NCI-H446 (cell line): ENCODE results near the gene TMEM40.
"Not testable (repeated sequence)": the region's sequence is repeated elsewhere in the genome, so short reads cannot be mapped to it uniquely, and the experiment has no call there.

ENCODE experiments used
- DNase-seq, 2 experiments: peaks; one replicate each; lab custom pipeline; 2025; lab: John Stamatoyannopoulos, UW

The TMEM40 gene

GRCh38 chr3:12719541-12719940 lies 39.5 kb downstream of the TMEM40 start:
- DNase-seq, result no peak

- no peak for DNase-seq
Measured at GRCh38 chr3:12716605-12717151, 42.4 kb downstream of the TMEM40 start.

GRCh38 chr3:12714278-12714677 lies 44.8 kb downstream of the TMEM40 start:
- DNase-seq, result no peak

- no peak for DNase-seq
Measured at GRCh38 chr3:12710062-12710461, 49.0 kb downstream of the TMEM40 start.

- no peak for DNase-seq
Measured at GRCh38 chr3:12709334-12709733, 49.7 kb downstream of the TMEM40 start.

- DNase-seq, result no peak
Measured at GRCh38 chr3:12708584-12709192, 50.4 kb downstream of the TMEM40 start.

GRCh38 chr3:12707449-12707848 lies 51.6 kb downstream of the TMEM40 start:
- DNase-seq, result no peak

GRCh38 chr3:12706504-12707253 lies 52.4 kb downstream of the TMEM40 start:
- DNase-seq, result peak; percentile 9 to 53

- DNase-seq, result no peak
Measured at GRCh38 chr3:12705981-12706380, 53.1 kb downstream of the TMEM40 start.

GRCh38 chr3:12705374-12705926 lies 53.6 kb downstream of the TMEM40 start:
- DNase-seq, result no peak

GRCh38 chr3:12702501-12702900 lies 56.6 kb downstream of the TMEM40 start:
- DNase-seq, result no peak

GRCh38 chr3:12701601-12702000 lies 57.5 kb downstream of the TMEM40 start:
- not testable (repeated sequence) for DNase-seq

- no peak for DNase-seq
Measured at GRCh38 chr3:12700800-12701199, 58.3 kb downstream of the TMEM40 start.

GRCh38 chr3:12695916-12696315 lies 63.1 kb downstream of the TMEM40 start:
- DNase-seq, result no peak

GRCh38 chr3:12695112-12695511 lies 63.9 kb downstream of the TMEM40 start:
- no peak for DNase-seq

- no peak for DNase-seq
Measured at GRCh38 chr3:12692444-12692843, 66.6 kb downstream of the TMEM40 start.

GRCh38 chr3:12689997-12690711 lies 68.9 kb downstream of the TMEM40 start:
- DNase-seq, result no peak

GRCh38 chr3:12687948-12688347 lies 71.1 kb downstream of the TMEM40 start:
- DNase-seq, result no peak

- DNase-seq, result no peak
Measured at GRCh38 chr3:12686096-12686495, 73.0 kb downstream of the TMEM40 start.
